Motor neuron (in vitro differentiated cells): ENCODE measurements around the gene SFXN5. TPM values are rescaled to one million over a fixed set of nuclear protein-coding genes. Genes with fewer than 3 reads are reported as not detected.
A peak's percentile ranks its signal among the peaks of the same experiment; 100 is the strongest.

ENCODE experiments used
- ATAC-seq, 8 experiments: fragments of 200-7000 bp; cut with Tn5 transposase; replicated peaks in 6 of 8; 2 replicates each; pipeline ENCODE4 v1.8.0; 2021; ENCODE audit warnings: mild to moderate bottlenecking in 8 of 8, moderate library complexity in 8 of 8
- H3K27ac ChIP-seq, 2 donors: fragments of 250-450 bp; sonication (Bioruptor Pico); 2 replicates each; pipeline ENCODE4 v1.9.0; 2021; ENCODE audit warnings: antibody characterized with exemption in 2 of 2, mild to moderate bottlenecking in 2 of 2, moderate library complexity in 1 of 2
- H3K4me1 ChIP-seq, 2 donors: fragments of 250-450 bp; sonication (Bioruptor Pico); replicated peaks in 1 of 2; 2 replicates each; pipeline ENCODE4 v1.6.1; 2021; ENCODE audit warnings: antibody characterized with exemption in 2 of 2, mild to moderate bottlenecking in 2 of 2, moderate library complexity in 1 of 2
- H3K4me3 ChIP-seq, 5 donors: fragments of 250-450 bp; sonication (Bioruptor Pico); 2 replicates each; pipeline ENCODE4 v1.9.0; 2021; ENCODE audit warnings: antibody characterized with exemption in 5 of 5, mild to moderate bottlenecking in 5 of 5, moderate library complexity in 4 of 5
- WGBS, 10 experiments: fragments of 450-650 bp; shearing (Covaris generic); methylation state at CpG; one replicate each; pipeline ENCODE4 v1.0.0; 2022; 5-methylcytosine and 5-hydroxymethylcytosine counted together
- in situ Hi-C, 9 experiments: fragments of 400-800 bp; cut with MboI; loops; one replicate each; pipeline ENCODE4 v1.15.0; 2021; ENCODE audit warnings: low sequenced_read_pairs in 9 of 9, low pct_unique_long_range_greater_than_20kb in 2 of 9; ENCODE audit not compliant: unreplicated experiment in 9 of 9
- total RNA-seq, 8 experiments: library from RNA; unstranded; fragments of 300-600 nt; gene quantifications; 2 replicates each; pipeline versions ENCODE4 v1.2.3 to v1.2.4, GENCODE V29; 2022

Gene SFXN5
- total RNA-seq, 8 experiments from 2014 or later, result 6.4 to 35.6 (median 16.0) TPM

DNA sequence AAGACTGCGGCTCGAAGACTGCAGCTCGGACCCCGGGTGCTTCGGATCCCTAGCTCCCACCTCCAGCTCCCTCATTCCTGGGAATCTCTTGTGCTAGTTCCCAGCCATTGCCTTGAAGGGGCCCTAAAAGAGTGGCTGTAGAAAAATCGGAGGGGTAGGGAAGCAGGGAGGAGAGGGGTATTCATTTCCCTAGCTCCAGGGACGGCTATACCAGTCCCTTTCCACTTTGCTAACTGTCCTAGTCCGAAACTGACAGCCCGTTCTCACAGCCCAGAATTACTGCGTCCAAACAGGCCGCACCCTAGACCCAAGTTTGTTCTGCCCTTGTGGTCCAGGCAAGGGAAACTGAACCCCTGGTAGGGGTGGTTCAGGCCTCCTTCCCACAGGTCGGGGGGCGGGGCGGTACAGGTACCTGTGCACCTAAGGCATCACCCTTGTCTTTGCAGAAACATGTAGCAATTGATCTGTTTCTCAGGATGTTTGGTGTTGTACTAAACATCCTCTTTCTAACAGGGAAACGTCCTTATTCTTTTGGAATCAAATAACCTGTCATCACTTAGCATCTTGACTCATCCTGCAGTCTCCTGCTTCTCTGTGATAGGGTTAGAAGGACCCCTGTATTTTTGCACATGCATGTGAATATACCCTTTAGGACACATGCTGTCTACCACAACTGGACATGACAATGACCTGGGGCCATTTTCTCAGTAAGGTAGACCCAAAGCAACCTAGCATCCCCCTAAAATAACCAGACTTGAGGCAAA is 150.2 kb downstream of the SFXN5 start:
- WGBS, 10 experiments, result 0 to 60% (median 20%) methylated on average over 1 to 9 of the region's 15 CpGs; no CpG with 5 or more reads in 5 of the 10 experiments
- ATAC-seq, result no peak
- Histone ChIP-seq H3K4me3 (no peak overlapping the region), H3K4me1 (peaks cover 10 to 27% of the 10 kb centered on the region in 2 donors), H3K27ac (no peak overlapping the region)
- in situ Hi-C loops, result loop anchor here in 1 of 9 experiments (25.0 kb wide), 1 partner anchor 266 kb away; no protein-coding TSS in a partner anchor

GRCh38 chr2:72920318-72921087 is 151.0 kb downstream of the SFXN5 start:
- peak in 2 of 8 experiments; percentile 14 to 18 for ATAC-seq
- Histone ChIP-seq H3K4me3 (peak overlapping the region in 2 of 5 donors; percentile 5), H3K27ac (no peak overlapping the region), H3K4me1 (peaks cover 12 to 31% of the 10 kb centered on the region in 2 donors)
- 0 to 11% (median 1%) methylated on average over 5 to 27 of the region's 77 CpGs; no CpG with 5 or more reads in 5 of the 10 experiments for WGBS, 10 experiments
- in situ Hi-C loops, result loop anchor here in 1 of 9 experiments (25.0 kb wide), 1 partner anchor 267 kb away; no protein-coding TSS in a partner anchor

DNA sequence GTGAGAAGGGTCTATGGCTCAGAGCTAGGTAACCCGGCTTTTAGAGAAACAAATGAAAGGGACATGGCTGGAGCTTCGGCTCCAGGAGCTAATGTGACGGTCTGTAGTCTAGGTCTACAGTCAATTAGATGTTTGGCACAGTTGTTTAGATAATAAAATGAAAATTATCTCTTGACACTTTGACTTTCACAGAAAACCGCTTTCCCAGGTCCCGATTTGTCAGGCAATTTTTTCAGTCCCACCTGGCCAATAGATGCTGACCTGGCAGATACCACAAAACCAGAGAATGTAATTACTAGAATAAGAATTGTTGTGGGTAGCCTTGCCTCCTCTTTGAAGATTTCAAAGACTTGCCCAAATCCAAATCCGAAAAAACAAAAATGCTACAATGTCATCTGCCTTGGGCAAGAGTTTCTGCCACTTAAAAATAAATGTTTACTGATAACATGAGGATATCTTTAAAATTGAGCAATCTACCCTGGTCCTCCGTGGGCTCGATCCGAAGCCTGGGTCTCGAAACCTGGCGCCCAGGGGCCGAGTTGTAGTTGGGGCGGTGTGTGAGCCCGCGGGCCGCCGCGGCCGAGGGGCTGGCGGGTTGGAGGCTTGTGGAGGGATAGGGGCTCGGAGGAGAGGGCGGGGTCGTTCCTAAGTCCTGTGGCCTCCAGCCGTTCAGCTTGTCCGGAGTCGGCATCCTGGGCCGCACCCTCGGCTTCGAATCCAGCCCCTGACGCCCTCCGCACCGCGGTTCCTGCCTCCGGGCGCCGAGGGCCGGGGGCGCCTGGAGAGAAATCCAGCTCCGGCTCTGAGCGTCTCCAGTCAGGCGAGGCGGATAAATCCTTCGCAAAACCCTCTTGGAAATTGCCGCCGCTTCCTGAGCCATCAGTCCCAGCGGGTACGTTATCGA is 151.8 kb downstream of the SFXN5 start:
- Histone ChIP-seq H3K27ac (no peak overlapping the region), H3K4me1 (peaks cover 12 to 26% of the 10 kb centered on the region in 2 donors), H3K4me3 (no peak overlapping the region)
- 0 to 13% (median 2%) methylated on average over 1 to 35 of the region's 48 CpGs for WGBS, 10 experiments
- no peak for ATAC-seq
- in situ Hi-C loops, result loop anchor here in 1 of 9 experiments (25.0 kb wide), 1 partner anchor 268 kb away; no protein-coding TSS in a partner anchor

- no peak overlapping the region for H3K27ac ChIP-seq
- ATAC-seq, result peak in 6 of 8 experiments; percentile 26 to 59 (median 42)
- H3K4me3 ChIP-seq, result peak overlapping the region in 4 of 5 donors; percentile 21 to 31 (median 24)
- in situ Hi-C loops, result loop anchor here in 1 of 9 experiments (25.0 kb wide), 1 partner anchor 269 kb away; no protein-coding TSS in a partner anchor
- peaks cover 12 to 21% of the 10 kb centered on the region in 2 donors for H3K4me1 ChIP-seq
- WGBS, 10 experiments, result 7% methylated on average over 3 of the region's 89 CpGs; no CpG with 5 or more reads in 9 of the 10 experiments
Observed at GRCh38 chr2:72917877-72918553, 153.5 kb downstream of the SFXN5 start.

DNA sequence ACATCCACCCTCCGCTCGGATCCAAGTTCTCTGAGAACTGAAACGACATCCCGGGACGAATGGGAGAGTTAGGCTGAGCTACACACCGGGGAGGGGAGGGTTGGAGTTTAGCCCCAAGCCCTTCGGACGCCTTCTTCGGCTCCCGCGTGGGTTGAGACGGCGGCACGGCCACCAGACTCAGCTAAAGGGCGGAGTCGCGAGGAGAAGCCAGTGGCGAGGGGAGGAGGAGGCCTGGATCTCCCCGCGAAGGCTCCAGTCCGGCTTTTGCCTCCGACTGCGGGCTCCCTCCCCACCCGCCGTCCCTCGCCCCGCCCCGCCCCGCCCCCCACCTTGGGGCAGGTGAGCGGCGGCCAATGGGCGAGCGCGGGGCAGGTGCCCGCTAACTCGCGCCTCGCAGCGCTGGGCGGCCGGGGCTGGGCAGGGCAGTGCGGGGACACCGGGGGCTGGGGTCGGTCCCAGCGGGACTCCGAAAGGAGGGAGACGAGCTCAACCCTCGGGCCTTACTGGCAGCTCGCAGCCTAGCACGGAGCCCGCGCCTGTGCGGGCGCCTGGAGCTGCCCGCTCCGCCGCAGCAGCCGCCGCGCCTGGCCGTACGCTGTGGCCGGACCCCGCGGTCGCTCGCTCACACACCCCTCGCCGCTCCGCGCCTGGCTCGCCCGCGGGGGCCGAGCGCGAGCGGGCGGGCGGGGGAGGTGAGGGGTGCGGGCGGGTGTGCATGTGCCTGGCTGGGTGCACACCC is 154.2 kb downstream of the SFXN5 start, which contains the start of gene EMX1:
TSS of gene EMX1 (plus strand) at position 382 of the 739 bp plus-strand sequence. CDS start at position 716, 334 bp downstream.
- peak; percentile 52 to 74 (median 62) for ATAC-seq
- Histone ChIP-seq H3K4me1 (peaks cover 12 to 21% of the 10 kb centered on the region in 2 donors), H3K27ac (no peak within 1 kb of the TSS), H3K4me3 (peak within 1 kb of the TSS in 4 of 5 donors; percentile 23 to 31 (median 24))
- 0 to 20% (median 1%) methylated on average over 1 to 11 of the region's 82 CpGs; no CpG with 5 or more reads in 7 of the 10 experiments for WGBS, 10 experiments
- in situ Hi-C loops, result loop anchor here in 1 of 9 experiments (25.0 kb wide), 1 partner anchor 270 kb away; no protein-coding TSS in a partner anchor

- H3K4me3 ChIP-seq, result peak overlapping the region in 2 of 5 donors; percentile 23 to 31
- ATAC-seq, result no peak
- in situ Hi-C loops, result loop anchor here in 1 of 9 experiments (25.0 kb wide), 1 partner anchor 271 kb away; no protein-coding TSS in a partner anchor
- H3K4me1 ChIP-seq, result peaks cover 12 to 21% of the 10 kb centered on the region in 2 donors
- WGBS, 10 experiments, result 0 to 13% (median 8%) methylated on average over 2 to 3 of the region's 29 CpGs; no CpG with 5 or more reads in 7 of the 10 experiments
- no peak overlapping the region for H3K27ac ChIP-seq
Observed at GRCh38 chr2:72916743-72917137, 154.8 kb downstream of the SFXN5 start.

DNA sequence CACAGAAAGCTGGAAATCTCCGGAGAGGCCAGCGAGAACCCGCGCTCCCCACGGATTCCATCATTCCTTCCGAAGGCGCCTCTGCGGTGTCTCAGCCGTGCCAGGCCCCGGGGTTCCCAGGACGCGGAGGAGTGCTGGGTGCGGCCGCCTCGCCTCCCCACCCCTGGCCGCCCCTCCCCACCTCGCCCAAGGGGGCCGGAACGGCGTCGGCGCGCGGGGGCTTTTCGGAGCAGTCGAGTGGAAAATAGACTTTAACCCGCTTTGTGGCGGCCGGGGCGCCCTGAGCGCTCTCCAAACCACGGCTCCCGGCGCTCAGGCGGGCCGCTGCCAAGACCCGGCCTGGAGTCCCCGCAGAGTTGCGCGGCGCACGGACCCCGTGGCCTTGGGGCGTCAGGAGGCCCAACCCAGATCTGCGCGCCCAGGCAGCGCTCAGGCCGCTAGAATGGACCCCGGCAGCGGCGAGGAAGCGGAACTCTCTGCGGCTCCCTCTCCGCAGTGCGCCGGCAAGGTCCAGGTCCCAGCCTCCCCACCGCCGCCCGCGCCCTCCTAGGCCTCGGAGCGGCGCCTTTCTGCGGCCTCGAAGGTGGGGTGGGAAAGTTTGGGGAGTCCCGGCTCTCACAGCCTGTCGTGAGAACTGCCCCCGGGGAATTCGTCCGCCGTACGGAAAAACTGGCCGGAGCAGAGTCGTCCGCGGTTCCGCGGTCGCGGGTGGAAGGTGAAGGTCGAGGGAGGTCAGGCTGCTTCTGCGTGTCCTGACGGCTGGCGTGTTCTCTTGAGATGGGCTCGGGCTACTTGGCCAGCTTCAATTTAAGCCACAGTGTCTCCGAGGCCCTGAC is 155.4 kb downstream of the SFXN5 start:
- Histone ChIP-seq H3K27ac (no peak overlapping the region), H3K4me1 (peaks cover 12 to 21% of the 10 kb centered on the region in 2 donors), H3K4me3 (peak overlapping the region in 4 of 5 donors; percentile 14 to 28 (median 20))
- 0 to 21% (median 5%) methylated on average over 1 to 35 of the region's 86 CpGs; no CpG with 5 or more reads in 5 of the 10 experiments for WGBS, 10 experiments
- ATAC-seq, result peak; percentile 22 to 68 (median 40)
- in situ Hi-C loops, result loop anchor here in 1 of 9 experiments (25.0 kb wide), 1 partner anchor 271 kb away; no protein-coding TSS in a partner anchor

DNA sequence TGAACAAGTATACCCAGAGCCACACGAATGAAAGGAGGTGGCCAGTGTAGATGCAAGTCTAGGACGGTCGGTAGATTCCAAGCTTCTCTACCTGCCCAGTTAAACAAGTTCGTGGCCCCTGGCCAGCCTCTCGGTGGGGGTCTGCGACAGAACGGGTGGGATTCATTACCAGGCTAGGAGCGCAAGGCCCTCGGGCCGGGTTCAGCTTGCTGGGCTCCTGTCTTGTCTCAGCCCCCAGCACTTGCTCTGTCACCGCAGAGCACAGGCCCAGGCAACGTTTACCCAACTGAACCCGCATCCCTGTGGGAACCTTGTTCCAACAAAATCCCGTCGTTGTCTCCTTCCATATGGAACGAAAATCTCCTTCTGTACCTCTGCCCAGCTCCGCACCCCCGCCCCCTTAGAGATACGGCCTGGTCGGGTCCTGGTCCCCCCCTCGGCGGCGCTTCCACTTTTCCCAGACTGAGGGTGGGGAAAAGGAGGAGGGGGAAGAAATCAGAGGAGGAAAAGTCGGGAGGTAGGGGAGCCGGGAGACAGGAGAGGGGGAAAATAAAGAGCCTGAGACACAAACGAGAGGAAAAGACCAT is 156.1 kb downstream of the SFXN5 start:
- Histone ChIP-seq H3K4me3 (no peak overlapping the region), H3K27ac (no peak overlapping the region), H3K4me1 (peaks cover 11 to 21% of the 10 kb centered on the region in 2 donors)
- in situ Hi-C loops, result loop anchor here in 1 of 9 experiments (25.0 kb wide), 1 partner anchor 272 kb away; no protein-coding TSS in a partner anchor
- 0 to 20% (median 11%) methylated on average over 2 to 17 of the region's 26 CpGs; no CpG with 5 or more reads in 2 of the 10 experiments for WGBS, 10 experiments
- ATAC-seq, result no peak

DNA sequence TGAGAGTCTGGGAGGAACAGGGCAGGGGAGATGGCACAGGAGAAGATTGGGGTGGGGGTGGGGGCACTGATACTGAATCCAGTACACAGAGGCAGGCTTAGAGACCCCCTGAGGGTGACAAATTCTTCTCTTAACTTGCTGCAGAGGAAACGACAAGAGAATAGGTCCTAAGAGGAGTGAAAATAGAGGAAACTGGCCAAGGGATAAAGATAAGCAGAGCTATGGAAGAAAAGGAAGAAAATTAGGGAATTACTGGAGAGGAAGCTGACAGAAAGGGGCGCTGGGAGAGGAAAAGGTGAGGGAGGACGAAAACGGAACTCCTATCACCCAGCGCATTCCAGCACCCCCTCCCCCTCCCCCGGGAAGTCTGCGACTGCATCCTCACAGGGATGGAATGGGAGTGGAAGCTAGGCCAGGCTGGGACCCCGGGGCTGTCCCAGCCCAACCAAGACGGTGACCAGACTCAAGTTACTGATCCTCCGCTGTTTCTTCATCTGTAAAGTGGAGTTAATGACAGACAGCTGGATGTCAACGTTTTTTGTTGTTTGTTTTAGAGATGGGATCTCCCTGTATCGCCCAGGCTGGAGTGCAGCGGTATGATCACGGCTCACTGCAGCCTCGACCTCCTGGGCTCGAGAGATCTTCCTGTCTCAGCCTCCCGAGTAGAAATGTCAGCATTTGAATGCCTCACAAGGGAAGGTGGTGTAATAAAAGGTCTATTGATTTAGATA is 156.8 kb downstream of the SFXN5 start:
- ATAC-seq, result no peak
- H3K27ac ChIP-seq, result no peak overlapping the region
- H3K4me1 ChIP-seq, result peaks cover 9 to 16% of the 10 kb centered on the region in 2 donors
- no peak overlapping the region for H3K4me3 ChIP-seq
- WGBS, 10 experiments, result 0 to 80% (median 9%) methylated on average over 1 to 16 of the region's 17 CpGs; no CpG with 5 or more reads in 2 of the 10 experiments
- in situ Hi-C loops, result loop anchor here in 1 of 9 experiments (25.0 kb wide), 1 partner anchor 273 kb away; no protein-coding TSS in a partner anchor
